Left forelimb (tissue), 1 donor: Measurements from ENCODE around the gene CDRT4.

ENCODE experiments used
- DNase-seq: peaks from one replicate; pipeline ENCODE4 v3.0.0-alpha.2; 2018; ENCODE audit warnings: low spot score

Gene CDRT4

DNA sequence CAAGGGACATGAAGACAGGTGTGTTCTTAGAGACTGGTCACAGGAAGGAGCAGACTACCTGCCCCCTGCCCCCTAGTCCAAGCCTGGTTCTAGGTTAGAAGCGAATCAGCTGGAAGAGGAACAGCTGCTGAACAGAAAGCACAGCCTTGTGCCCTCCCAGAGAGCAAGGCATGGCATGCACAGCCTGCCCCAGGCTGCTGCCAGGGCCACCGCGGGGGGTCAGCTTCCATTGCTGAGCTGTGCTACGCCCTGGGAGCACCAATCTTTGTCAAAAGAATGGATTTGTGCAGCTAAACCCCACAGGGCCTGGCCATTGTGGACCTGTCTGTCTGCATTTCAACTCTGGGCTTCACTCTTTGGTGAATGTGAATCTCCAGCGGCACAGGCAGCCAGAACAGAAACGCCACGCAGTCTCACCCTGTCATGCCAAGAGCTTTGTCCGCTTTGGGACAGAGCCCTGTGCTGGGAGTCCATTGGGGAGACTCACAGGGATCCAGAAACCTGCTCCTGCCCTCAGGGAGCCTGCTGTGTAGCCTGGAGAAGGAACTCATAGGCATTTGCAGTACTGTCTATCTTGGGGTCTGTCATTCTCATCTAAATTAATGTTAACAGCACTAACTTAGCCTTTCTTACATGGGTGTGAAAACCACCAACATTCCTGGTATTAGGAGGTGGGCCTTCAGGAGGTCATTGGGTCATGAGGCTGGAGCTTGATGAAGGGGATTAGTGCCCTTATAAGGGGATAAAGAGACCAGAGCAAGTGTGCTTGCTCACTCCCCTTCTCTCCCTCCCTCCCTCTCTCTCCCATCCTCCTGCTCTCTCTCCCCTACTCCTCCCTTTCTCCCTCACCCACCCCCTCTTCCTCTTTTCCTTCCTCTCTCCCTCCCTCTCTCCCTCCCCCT lies 25.6 kb upstream of the CDRT4 start:
- DNase-seq = peak; percentile 62

DNA sequence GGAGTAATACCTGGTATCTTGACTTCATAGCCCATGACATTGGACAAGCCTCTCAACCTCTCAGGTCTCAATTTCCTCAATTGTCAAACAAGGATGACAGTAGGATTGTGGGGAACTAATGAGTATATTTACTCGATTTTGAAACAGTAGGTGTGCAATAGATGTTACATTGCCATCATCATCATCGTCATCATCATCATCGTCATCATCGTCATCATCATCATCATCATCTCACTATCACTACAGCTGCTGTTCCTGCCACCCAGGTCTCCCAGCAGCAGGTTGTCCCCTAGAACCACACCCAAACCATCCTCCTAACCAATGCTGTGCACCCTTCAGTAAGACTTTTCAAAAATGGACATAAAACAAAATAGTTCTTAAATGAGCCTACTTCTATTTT lies 24.8 kb upstream of the CDRT4 start:
- no peak for DNase-seq

DNA sequence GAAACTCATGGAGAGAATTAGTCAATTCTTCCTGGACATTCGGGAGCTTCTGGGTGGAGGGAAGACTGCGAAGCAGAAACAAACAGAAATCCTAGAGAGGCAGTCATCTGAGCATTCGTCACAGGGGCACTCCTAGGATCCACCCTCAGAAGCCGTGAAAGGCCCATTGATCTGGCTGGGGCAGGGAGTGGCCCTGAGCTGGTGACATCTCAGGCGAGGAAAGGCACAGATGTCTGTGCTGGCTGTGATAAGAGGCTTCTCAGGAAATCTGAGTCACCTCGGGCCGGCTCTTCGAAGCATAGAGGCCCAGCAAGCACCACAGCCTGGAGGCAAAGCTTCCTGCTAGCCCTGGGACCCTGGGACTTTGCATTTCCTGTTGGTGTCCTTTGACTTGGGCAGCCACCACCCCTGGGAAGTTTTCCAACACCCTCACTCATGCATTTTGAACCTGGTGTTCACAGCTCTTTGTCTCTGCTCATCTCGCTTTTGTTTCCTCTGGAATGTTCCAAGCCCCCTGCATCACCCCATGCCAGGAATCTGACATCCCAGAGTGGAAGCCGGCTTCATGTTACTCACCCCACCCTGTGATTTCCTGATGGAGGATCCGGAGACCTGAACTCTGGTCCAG lies 23.3 kb upstream of the CDRT4 start:
- DNase-seq = peak; percentile 64

DNA sequence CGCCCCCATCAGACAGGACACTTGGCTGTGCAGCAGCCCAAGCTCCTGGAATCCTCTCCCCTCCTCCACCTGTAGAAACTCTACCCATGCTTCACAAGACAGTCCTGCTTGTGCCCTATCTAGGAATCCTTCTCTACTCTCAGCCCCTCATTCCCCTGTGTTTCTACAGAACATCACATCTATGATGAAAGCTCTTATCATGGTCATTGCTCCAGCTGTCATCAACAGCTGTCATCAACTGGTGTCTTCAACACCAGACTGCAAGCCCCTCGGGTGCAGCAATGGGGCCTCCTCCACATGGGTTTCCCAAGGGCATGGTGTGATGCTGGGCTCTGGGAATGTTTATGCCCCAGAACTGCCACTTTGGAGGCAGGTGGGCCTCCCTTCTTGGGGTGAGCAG lies 21.1 kb upstream of the CDRT4 start:
- peak; percentile 30 for DNase-seq

DNA sequence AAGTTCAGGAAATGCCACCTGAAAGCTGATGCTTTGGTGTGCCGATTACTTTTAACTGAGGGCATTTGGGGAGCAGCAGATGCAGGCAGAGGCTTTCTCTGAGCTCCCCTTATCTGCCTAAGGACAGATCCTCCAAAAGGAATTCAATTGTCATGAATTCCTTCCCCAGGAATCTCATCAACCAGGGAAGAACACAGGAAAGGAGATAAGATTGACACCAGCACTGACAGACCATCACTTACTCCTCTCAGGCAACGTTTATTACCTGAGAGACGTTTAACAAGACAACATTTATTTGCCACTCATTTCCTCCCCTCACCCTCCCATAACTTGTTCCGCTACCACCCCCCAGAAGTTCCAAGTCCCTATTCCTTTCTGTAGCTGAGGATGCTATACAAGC lies 17.6 kb upstream of the CDRT4 start:
- no peak for DNase-seq

DNA sequence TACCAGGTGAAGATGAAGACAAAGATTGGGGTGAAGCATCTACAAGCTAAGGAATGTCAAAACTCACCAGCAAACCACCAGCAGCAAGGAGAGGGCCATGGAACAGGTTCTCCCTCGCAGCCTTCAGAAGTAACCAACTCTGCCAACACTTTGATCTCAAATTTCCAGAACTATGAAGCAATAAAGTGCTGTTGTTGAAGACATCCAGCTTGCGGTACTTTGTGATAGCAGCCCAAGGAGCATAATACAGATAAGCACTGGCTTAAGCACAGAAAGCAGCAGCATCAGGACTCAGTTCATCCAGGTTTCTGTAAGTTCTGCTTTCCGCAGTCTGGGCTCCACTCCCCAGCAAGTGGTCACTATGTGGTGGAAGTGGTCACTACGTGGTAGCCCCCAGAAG lies 16.0 kb upstream of the CDRT4 start:
- no peak for DNase-seq

DNA sequence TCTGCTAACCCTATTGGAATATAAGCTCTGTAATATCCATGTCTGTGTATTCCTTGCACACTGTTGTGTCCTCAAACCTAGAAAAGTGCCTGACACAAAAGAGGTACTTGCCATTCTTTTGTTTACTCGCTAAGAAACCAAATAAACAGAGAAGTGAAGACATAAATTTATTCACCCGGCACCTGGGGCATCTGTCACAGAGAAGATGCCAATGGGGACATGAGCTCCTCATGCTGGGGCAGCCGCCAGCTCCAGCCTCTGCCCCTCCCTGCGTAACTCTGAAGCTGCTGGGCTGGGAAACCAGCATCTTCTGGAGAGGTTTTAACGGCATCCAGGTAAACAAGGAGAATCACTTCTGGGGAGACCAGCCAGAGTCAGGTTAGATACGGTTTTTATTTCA lies 15.1 kb upstream of the CDRT4 start:
- DNase-seq = no peak

DNA sequence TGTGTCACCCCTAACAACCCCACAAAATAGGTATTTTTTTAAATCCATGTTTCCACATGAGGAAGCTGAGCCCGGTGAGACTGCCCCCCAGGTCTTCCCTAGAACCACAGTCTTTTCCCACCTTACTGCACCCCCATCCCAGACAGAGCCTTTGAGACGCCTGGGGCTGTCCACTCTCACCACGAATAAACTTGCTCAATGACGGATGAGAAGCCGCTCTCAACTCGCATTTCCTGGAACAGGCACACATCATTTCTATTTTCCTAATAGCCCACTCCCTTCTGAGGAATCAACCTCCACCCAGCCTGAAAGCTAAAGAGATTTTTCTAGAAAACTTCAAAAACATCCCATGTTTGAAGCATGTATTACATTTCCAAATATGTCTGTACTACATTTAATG lies 14.1 kb upstream of the CDRT4 start:
- DNase-seq = peak; percentile 47

DNA sequence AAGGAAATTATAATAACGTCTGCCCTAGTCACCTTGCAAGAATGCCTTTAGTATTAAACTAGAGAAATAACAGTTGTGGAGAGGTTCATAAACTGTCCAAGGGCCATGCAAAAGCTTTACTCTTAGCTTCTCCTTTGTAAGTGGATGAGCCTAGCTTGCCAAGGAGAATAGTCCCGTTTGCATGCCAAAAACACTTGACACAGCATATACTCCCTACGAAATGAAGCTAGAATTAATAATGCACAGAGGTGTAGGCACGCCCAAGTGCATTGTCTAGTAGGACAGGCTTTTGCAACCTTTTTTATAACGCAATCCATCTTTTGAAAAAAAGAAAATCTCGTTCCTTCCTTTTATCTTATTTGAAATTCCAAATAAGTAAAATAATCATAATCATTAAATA lies 12.8 kb upstream of the CDRT4 start:
- no peak for DNase-seq

DNA sequence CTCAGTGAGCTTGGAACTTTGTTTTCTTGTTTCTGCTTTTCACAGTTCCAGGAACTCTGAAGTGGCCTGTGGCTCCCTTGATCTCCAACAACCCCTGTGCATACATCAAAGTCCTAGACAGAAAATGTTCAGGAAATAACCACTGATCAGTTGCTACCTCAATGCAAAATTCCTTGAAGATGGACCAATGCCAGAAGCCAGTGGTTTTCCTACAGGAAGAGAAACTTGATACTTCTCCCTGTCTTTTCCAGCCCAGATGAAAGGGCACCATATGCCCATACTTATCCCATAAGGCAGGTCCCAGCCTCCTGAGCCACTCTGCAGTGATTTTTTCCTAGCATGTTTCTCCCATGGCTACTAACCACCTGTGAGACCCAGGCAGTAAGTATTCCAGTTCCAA lies 12.3 kb upstream of the CDRT4 start:
- DNase-seq = no peak

DNA sequence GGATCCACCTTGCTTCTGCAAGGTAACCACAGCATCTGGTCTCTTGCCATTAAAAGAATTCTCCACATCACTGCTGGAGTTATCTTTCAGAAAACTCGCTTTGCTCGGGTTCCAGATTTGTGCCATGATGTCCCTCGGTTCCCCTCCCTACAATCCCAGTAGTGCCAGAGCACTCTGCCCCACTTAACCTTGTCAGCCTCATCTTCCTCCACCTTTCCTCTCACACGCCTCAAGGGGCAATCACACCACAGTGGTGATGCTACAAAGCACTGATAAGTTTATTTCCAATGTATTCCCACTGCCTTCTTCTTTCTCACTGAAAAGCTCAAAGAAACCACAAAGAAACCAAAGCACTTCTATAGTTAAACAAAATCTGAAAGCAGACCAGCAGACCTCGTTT lies 11.4 kb upstream of the CDRT4 start:
- no peak for DNase-seq

DNA sequence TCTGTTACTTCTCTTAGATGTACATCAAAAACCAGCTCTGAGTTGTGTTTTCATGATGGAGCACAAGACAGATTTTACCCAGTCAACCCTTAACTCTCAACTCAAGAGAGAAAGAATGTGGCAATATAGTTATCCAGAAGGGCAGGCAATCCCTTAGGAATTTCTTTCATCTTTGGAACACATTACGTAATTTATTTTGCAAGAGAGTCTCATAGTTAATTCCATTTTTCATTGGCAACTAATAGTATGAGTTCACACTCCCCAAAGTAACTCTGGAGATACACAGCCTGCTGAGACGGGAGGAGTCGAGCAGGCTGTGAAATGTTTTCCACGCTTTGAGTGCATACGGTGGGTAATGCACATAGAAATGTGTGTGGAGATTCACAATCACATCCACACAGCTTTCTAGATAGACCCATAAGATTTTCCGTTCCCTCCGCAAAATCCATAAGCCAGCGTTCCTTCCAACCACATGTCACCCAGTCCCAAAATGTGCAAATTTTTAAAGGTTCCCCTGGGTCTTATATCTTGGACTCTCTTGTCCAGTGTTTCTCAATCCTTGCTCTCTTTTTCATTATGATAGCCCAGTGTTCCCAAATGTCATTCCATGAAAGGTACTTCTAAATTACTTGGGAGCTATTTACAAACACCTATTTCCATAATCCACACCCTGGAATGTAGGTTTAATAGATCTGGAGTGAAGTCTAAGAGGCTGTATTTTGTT lies 8.4 kb upstream of the CDRT4 start:
- no peak for DNase-seq

DNA sequence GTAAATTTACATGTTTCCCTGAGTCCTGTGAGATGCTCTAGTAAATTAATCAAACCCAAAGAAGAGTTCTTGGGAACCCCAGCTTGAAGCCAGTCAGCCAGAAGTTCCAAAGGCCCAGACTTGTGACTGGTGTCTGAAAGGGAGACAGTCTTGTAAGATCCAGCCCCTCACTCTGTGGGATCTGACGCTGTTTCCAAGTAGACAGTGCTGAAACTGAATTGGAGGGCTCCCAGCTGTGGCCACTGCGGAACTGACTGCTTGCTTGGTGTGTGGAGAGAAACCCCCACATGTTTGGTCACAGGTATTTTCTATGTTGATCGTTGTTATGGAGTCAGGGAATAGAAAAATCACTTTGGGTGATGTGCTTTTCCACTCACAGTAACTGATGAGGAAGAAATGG lies 5.5 kb upstream of the CDRT4 start:
- DNase-seq = no peak

DNA sequence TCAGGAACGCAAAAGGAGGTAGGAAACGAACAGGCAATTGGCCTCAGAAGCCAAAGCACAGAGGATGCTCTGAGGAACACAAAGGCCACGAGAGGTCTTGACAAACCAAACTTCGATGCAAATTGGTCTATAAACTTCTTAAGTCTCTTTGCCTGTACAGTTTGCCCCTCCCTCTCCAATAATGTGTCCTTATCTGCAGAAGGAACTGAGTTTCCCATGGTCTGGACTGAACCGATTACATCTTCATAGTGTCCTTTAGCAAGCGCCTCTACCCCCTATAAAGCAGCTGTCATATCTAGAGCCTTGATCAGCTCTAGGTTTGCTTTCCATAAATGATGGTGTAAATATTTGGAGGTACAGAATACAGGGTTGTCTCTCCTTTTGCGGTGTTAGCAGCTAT lies 3.1 kb upstream of the CDRT4 start:
- no peak for DNase-seq

DNA sequence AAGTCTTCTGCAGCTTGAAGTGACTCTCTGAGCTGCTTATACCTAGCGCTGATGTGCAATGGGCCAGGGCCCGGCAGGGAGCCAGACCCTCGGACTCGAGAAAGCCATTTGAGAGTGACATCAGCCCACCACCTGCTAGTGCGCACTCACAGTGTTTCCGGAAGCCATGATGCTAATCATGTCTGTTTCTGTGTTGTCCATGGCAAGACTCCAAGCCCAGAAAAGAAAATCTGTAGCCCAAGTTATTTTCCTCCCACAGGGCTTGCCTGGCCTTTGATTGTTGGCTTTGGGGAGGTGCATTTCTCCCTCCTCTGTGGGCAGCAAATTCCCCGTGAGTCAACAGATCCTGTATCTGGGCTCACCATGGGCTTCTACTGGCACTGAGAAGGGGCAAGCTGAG lies 1.8 kb upstream of the CDRT4 start:
- DNase-seq = no peak

DNA sequence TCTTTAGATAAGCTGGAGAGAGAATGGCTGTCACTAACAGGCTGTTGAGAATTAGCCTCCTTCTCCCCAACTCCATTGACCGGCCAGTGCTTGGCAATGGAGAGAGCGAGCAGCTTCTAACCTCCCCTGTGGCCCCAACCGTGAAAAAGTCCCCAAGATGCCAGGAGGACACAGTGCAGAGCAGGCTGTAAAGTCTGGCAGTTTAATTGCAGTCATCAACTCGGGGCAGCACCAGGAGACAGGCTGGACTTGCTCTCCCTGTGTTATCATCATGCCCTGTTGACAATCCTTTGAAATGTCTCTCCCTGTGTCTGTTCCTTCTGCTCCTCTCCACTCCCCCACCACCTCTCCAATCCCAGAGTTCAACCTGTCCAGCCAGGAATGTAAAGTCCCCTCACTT lies 705 bp upstream of the CDRT4 start:
- DNase-seq = no peak

DNA sequence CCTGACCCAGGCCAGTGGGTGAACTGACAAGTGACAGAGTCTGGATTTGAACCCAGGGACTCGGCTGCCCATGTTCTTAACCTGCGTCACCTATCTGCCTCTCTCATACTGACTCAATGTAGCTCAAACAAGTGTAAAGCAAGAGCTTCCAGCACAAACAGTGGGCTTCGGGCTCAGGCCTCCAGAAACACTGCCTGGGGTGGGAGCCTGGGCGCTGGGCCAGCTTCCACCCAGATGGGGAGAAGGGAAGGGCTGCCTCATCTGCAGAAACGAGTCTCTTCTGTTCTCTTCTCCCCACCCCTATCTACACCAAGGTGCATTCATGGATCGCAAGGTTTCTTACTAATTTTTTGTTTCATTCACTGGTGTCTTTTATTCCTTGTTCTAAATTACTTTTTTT lies 1.3 kb downstream of the CDRT4 start:
- no peak for DNase-seq

DNA sequence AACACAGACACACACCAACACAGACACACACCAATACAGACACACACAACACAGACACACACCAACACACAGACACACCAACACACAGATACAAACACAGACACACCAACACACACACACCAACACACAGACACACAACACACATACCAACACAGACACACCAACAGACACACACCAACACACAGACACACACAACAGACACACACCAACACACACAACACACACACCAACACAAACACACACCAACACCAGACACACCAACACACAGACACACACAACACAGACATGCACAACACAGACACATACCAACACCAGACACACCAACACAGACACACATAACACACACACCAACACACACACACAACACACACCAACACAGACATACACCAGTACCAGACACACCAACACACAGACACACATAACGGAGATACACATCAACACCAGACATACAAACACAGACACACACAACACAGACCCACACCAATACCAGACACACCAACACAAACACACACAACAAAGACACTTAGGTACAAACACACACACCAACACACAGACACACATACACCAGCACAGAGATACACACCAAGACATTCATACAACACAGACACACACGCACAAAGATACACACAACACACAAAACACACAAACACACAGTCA lies 2.2 kb downstream of the CDRT4 start:
- no peak for DNase-seq

DNA sequence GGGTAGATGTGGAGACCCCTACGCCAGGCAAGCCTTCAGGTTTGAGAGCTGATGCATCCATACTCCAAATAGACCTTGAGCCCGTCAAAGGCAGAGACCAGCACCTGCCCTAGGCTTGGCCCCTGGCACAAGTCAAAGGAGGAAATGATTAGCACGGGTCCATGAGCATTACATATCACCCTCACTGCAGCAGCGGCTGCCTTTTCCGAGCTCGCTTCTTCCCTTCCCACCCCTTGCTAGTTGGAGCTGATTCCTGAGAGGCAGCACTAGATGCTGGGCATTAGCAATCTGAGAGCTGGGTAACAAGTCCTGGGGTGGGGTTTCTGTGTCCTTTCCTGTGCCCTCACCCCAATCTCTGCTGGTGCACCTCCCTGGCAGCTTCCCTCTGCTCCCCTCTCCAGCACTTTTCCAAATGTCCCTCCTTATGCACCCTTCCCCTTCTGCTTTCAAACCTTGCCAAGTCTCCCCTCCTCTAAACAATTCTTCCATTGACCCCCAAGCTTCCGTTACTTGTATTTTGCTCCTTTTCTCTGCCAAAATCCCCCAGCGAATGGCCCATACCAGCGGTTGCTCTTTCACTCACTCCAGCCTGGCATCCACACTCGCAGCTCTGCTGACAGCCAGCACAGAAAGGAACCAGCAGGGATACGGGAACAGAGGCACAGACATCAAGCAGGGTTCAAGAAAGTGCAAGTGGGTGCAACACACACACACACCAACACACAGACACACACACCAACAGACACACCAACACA lies 3.0 kb downstream of the CDRT4 start:
- DNase-seq = no peak

DNA sequence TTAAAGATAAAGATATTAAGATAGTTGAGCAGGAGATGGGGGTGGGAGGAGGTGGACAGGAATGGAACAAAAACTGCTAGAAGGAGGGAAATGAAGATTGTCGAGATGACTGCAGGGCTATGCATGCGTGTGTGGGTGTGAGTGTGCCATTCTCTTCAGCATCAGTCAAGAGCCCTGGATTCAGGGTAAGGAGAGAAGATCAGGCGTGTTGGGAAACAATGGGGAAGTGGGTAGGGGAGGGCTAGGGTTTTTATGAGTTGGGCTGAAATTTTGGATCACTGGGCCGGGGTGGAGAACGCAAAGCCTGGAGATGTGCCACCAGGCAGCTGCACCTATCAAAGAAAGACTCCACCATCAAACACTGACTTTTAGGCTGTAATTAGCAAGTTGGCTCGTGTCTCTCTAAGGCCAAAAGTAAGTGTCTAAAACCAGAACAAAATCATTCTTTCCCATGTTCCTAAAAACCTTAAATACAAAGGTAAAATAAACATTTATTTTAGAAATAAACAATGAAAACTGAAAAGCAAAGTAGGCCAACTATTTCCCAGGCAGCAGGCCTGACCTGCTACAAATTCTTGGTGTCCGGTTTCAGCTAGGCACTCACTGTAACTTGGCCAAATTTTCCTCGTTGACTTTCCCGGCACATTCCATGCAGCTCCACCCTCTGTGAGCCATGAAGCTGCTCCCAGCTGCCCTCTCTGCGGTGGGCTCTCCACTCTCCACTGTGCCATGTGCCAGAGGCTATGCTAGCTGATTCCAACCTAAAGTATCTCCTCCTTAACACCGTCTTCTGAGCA lies 4.2 kb downstream of the CDRT4 start:
- DNase-seq = no peak

DNA sequence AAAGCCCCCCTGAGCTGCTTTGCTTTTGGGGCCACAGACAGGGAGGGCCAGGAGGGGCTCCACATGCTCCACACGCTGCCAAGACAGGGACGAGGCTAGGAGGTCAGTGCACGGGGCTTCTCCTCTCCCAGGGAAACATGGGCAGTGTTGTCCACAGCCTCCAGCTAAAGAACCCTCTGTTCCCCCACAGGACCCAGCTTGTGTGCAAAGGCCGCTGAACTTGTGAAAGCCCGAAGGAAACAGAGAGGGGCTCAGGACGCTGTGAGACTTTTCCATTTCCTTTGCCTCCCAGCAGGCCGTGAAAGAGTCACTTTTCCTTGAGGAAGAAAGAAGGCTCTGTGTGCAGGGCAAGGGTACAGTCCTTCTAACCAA lies 9.7 kb downstream of the CDRT4 start:
- no peak for DNase-seq
